ENCODE data around the gene CACNG4. TPM values are rescaled to one million over a fixed set of nuclear protein-coding genes. Genes with fewer than 3 reads are reported as not detected.

CACNG4 gene
- total and polyA plus RNA-seq, 2 experiments from 2014 or later: 1.6 to 4.1 TPM

- Histone ChIP-seq H3K4me3 (no peak overlapping the region), H3K4me1 (ENCODE audit: insufficient read depth) (no peaks in the 10 kb centered on the region), H3K9me2 (ENCODE audit: insufficient read depth) (no peaks in the 10 kb centered on the region), H3K4me2 (no peak overlapping the region), H3K27ac (ENCODE audit: low read depth) (no peak overlapping the region), H3K36me3 (ENCODE audit: insufficient read depth) (no peaks in the 10 kb centered on the region), H3K79me2 (replicated peaks; ENCODE audit: insufficient read depth) (no peaks in the 10 kb centered on the region), H2AFZ (no peak overlapping the region), H3K27me3 (ENCODE audit: insufficient read depth) (no peaks in the 10 kb centered on the region), H4K20me1 (replicated peaks; ENCODE audit: insufficient read depth) (no peaks in the 10 kb centered on the region), H3F3A (replicated peaks; ENCODE audit: low read depth) (no peaks in the 10 kb centered on the region)
- peaks cover 6% of the 10 kb centered on the region for H3K9me3 Mint-ChIP-seq
- TF ChIP-seq ZNF114 (CRISPR knock-in tag; IDR thresholded peaks at IDR 0.05): no peak
- no peak for TF ChIP-seq ZNF331 (CRISPR knock-in tag; IDR thresholded peaks at IDR 0.05; ENCODE audit: low read depth)
- TF ChIP-seq NANOG (IDR thresholded peaks at IDR 0.05; ENCODE audit: borderline replicate concordance): no peak
- TF ChIP-seq ZNF462 (CRISPR knock-in tag; IDR thresholded peaks at IDR 0.05): no peak
- no peak for TF ChIP-seq STAT1 (IDR thresholded peaks at IDR 0.05; ENCODE audit: unreplicated experiment)
- no peak for TF ChIP-seq POLR2AphosphoS5 (IDR thresholded peaks at IDR 0.05; ENCODE audit: low read depth)
- no peak for TF ChIP-seq CREB1 (CRISPR knock-in tag; IDR thresholded peaks at IDR 0.05; ENCODE audit: low read depth)
- TF ChIP-seq REST (IDR thresholded peaks at IDR 0.05; ENCODE audit: unreplicated experiment): no peak
- no peak for TF ChIP-seq CTCF (conservative IDR thresholded peaks at IDR 0.05; ENCODE audit: low read depth in 2 of 2)
- no peak for TF ChIP-seq EZH2phosphoT487 (IDR thresholded peaks at IDR 0.05; ENCODE audit: unreplicated experiment)
- TF ChIP-seq EZH2 (IDR thresholded peaks at IDR 0.05; ENCODE audit: low read depth, unreplicated experiment): no peak
- no peak overlapping the region for H3K4me3 Mint-ChIP-seq
- peaks cover 3% of the 10 kb centered on the region for H3K27me3 Mint-ChIP-seq (ENCODE audit: insufficient read depth, low read depth, poor library complexity)
- ATAC-seq: no peak
- H3K4me1 Mint-ChIP-seq: no peaks in the 10 kb centered on the region
- H3K27ac Mint-ChIP-seq: no peak overlapping the region
- DNase-seq (ENCODE audit: low spot score): no peak
- no peaks in the 10 kb centered on the region for H3K36me3 Mint-ChIP-seq (ENCODE audit: low read depth)
These were observed 31.4 kb downstream of the CACNG4 start for GRCh38 chr17:66995944-66996343.

Data from GM23338 (cell line).